ENCODE results near the gene USP47.
A peak's percentile ranks its signal among the peaks of the same experiment; 100 is the strongest.

Gene USP47

GRCh38 chr11:11946180-11946579 lies 104.4 kb downstream of the USP47 start:
- no peak for FAIRE-seq

GRCh38 chr11:11946878-11947277 lies 105.1 kb downstream of the USP47 start:
- no peak for FAIRE-seq

- FAIRE-seq = peak; percentile 24
Measured at GRCh38 chr11:11947825-11948224, 106.1 kb downstream of the USP47 start.

GRCh38 chr11:11948242-11948947 lies 106.6 kb downstream of the USP47 start:
- no peak for FAIRE-seq

GRCh38 chr11:11949482-11949881 lies 107.7 kb downstream of the USP47 start:
- FAIRE-seq = no peak

- FAIRE-seq = no peak
Measured at GRCh38 chr11:11952036-11952435, 110.3 kb downstream of the USP47 start.

GRCh38 chr11:11956006-11956405 lies 114.2 kb downstream of the USP47 start:
- no peak for FAIRE-seq

- FAIRE-seq = no peak
Measured at GRCh38 chr11:11958403-11959231, 116.8 kb downstream of the USP47 start.

- FAIRE-seq = no peak
Measured at GRCh38 chr11:11959601-11960000, 117.8 kb downstream of the USP47 start.

GRCh38 chr11:11960687-11961086 lies 118.9 kb downstream of the USP47 start:
- FAIRE-seq = no peak

- FAIRE-seq = no peak
Measured at GRCh38 chr11:11961399-11962028, 119.7 kb downstream of the USP47 start.

- no peak for FAIRE-seq
Measured at GRCh38 chr11:11963067-11963466, 121.3 kb downstream of the USP47 start.

- no peak for FAIRE-seq
Measured at GRCh38 chr11:11963842-11964773, 122.3 kb downstream of the USP47 start.

GRCh38 chr11:11964774-11965150 lies 123.0 kb downstream of the USP47 start:
- FAIRE-seq = no peak

GRCh38 chr11:11965192-11965591 lies 123.4 kb downstream of the USP47 start:
- no peak for FAIRE-seq

GRCh38 chr11:11965656-11966353 lies 124.0 kb downstream of the USP47 start:
- no peak for FAIRE-seq

GRCh38 chr11:11966354-11966741 lies 124.6 kb downstream of the USP47 start:
- FAIRE-seq = no peak

- no peak for FAIRE-seq
Measured at GRCh38 chr11:11966826-11967668, 125.3 kb downstream of the USP47 start.

GRCh38 chr11:11967669-11968510 lies 126.1 kb downstream of the USP47 start:
- no peak for FAIRE-seq

Measured in islet of Langerhans (tissue), 1 donor.